Brain microvascular endothelial cell (primary cell): ENCODE results near the gene DEFB128.
A peak's percentile ranks its signal among the peaks of the same experiment; 100 is the strongest.

Experiments
- DNase-seq: peaks from one replicate; pipeline ENCODE4 v3.0.0-alpha.2; 2020
- H3K27ac ChIP-seq: fragments of 250-450 bp; sonication (Bioruptor Pico); 2 replicates; pipeline ENCODE4 v1.5.1; 2020; ENCODE audit warnings: mild to moderate bottlenecking, moderate library complexity
- H3K27me3 ChIP-seq: fragments of 250-450 bp; sonication (Bioruptor Pico); replicated peaks from 2 replicates; pipeline ENCODE4 v1.5.1; 2020; ENCODE audit warnings: mild to moderate bottlenecking
- H3K36me3 ChIP-seq: fragments of 250-450 bp; sonication (Bioruptor Pico); replicated peaks from 2 replicates; pipeline ENCODE4 v1.5.1; 2020; ENCODE audit warnings: mild to moderate bottlenecking
- H3K4me3 ChIP-seq: 2 replicates; pipeline ENCODE4 v1.5.1; 2011; ENCODE audit warnings: low read depth, mild to moderate bottlenecking, control low read depth, low read length, moderate library complexity
- CTCF ChIP-seq: IDR thresholded peaks from 2 replicates; pipeline ENCODE4 v1.5.1; 2011; ENCODE audit warnings: low read depth, mild to moderate bottlenecking, moderate library complexity, low read length, control low read depth, inconsistent platforms; ENCODE audit errors: missing control alignments
- in situ Hi-C: cut with HindIII; loops from 2 replicates; pipeline ENCODE4 v1.10.0; 2017; ENCODE audit warnings: low sequenced_read_pairs, low pct_ligation_motif_present

Gene DEFB128

GRCh38 chr20:221258-221830, 31.8 kb upstream of the DEFB128 start:
- in situ Hi-C loops: no loop called here

GRCh38 chr20:219290-220115, 30.0 kb upstream of the DEFB128 start:
- in situ Hi-C loops: no loop called here
- Histone ChIP-seq H3K36me3 (no peaks in the 10 kb centered on the region), H3K27ac (no peak overlapping the region), H3K4me3 (no peak overlapping the region), H3K27me3 (no peaks in the 10 kb centered on the region)
- peak; percentile 43 for TF ChIP-seq CTCF
- peak; percentile 12 for DNase-seq

More at GRCh38 chr20:221258-221830, 31.8 kb upstream of the DEFB128 start:
- no peak for DNase-seq
- H3K27ac ChIP-seq: no peak overlapping the region
- no peaks in the 10 kb centered on the region for H3K36me3 ChIP-seq
- H3K27me3 ChIP-seq: no peaks in the 10 kb centered on the region
- TF ChIP-seq CTCF: no peak
- H3K4me3 ChIP-seq: no peak overlapping the region

- TF ChIP-seq CTCF: no peak
- H3K27ac ChIP-seq: no peak overlapping the region
- H3K36me3 ChIP-seq: no peaks in the 10 kb centered on the region
- DNase-seq: no peak
- H3K27me3 ChIP-seq: no peaks in the 10 kb centered on the region
- in situ Hi-C loops: no loop called here
- H3K4me3 ChIP-seq: no peak overlapping the region
These were observed 27.8 kb upstream of the DEFB128 start for GRCh38 chr20:217266-217665.

GRCh38 chr20:215796-216195, 26.3 kb upstream of the DEFB128 start:
- TF ChIP-seq CTCF: no peak
- Histone ChIP-seq H3K4me3 (no peak overlapping the region), H3K36me3 (no peaks in the 10 kb centered on the region), H3K27ac (no peak overlapping the region), H3K27me3 (no peaks in the 10 kb centered on the region)
- in situ Hi-C loops: no loop called here
- DNase-seq: no peak

- no peaks in the 10 kb centered on the region for H3K27me3 ChIP-seq
- no peak overlapping the region for H3K27ac ChIP-seq
- no peak overlapping the region for H3K4me3 ChIP-seq
- DNase-seq: no peak
- H3K36me3 ChIP-seq: no peaks in the 10 kb centered on the region
- no peak for TF ChIP-seq CTCF
- in situ Hi-C loops: no loop called here
These were observed 24.9 kb upstream of the DEFB128 start for GRCh38 chr20:214383-214782.
